Breast epithelium (tissue), 3 donors: Measurements from ENCODE around the gene SULT2B1.

Experiments
- POLR2A ChIP-seq: fragments of 450-650 bp; IDR thresholded peaks from one replicate; pipeline ENCODE4 v1.6.1; 2016; ENCODE audit warnings: antibody characterized with exemption, mild to moderate bottlenecking, moderate library complexity
- TF ChIP-seq, protein P1 (sequence below), 3 donors: fragments of 450-650 bp; IDR thresholded peaks; one replicate each; pipeline ENCODE4 v1.5.1; 2016 to 2017; ENCODE audit warnings: antibody characterized with exemption in 3 of 3, mild to moderate bottlenecking in 3 of 3, moderate library complexity in 3 of 3

DNA sequence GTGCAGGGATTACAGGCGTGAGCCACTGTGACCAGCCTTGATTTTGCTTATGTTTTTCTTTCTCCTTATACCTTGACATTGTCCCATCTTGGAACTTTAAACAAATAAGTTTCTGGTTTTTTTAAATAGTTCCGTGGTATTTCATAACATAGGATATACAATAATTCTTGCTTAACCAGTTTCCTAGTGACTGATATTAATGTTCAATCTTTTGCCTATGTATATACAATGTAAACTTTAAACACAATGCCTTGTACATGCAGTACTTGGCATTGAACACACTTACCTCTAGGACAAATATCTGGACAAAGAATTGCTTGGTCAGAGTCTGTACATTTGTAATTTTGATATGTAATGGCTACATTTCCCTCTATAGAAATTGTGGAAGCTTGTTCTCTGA is 30.2 kb downstream of the SULT2B1 start:
- TF ChIP-seq, protein P1, sequence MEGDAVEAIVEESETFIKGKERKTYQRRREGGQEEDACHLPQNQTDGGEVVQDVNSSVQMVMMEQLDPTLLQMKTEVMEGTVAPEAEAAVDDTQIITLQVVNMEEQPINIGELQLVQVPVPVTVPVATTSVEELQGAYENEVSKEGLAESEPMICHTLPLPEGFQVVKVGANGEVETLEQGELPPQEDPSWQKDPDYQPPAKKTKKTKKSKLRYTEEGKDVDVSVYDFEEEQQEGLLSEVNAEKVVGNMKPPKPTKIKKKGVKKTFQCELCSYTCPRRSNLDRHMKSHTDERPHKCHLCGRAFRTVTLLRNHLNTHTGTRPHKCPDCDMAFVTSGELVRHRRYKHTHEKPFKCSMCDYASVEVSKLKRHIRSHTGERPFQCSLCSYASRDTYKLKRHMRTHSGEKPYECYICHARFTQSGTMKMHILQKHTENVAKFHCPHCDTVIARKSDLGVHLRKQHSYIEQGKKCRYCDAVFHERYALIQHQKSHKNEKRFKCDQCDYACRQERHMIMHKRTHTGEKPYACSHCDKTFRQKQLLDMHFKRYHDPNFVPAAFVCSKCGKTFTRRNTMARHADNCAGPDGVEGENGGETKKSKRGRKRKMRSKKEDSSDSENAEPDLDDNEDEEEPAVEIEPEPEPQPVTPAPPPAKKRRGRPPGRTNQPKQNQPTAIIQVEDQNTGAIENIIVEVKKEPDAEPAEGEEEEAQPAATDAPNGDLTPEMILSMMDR (IDR thresholded peaks at IDR 0.05): no peak
- TF ChIP-seq POLR2A: no peak
